ENCODE data around the gene TMEM161A.

TMEM161A gene

DNA sequence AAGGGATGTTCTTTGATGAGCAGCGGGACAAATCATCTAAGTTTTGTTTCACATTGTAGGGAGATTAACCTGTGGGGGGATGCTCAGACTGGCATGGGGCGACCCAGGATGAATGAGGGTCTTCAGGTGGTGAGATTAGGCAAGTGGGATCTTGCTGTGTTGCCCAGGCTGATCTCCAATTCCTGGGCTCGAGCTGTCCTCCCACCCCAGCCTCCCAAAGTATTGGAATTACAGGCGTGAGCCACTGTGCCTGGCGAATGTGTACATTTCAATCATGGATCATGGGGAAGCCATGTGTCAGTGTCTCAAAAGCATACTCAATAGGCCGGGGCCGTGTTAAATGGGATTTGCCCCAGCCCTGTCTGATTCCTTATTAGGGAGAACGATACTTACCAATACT is 66.4 kb downstream of the TMEM161A start:
- Histone ChIP-seq H3K79me2 (ENCODE audit: control insufficient read depth, insufficient read depth, low read length, unreplicated experiment) (no peaks in the 10 kb centered on the region), H2AFZ (ENCODE audit: low read length, unreplicated experiment) (no peak overlapping the region), H3K27me3 (ENCODE audit: insufficient read depth, low read length) (no peaks in the 10 kb centered on the region), H3K4me3 (ENCODE audit: low read depth, low read length) (no peak overlapping the region), H3K4me1 (ENCODE audit: control insufficient read depth, insufficient read depth, low read length, unreplicated experiment) (no peaks in the 10 kb centered on the region), H3K36me3 (ENCODE audit: insufficient read depth, low read length) (no peaks in the 10 kb centered on the region), H3K27ac (ENCODE audit: low read depth, low read length) (no peak overlapping the region)
